Measurements from ENCODE around the gene SV2B.

DNA sequence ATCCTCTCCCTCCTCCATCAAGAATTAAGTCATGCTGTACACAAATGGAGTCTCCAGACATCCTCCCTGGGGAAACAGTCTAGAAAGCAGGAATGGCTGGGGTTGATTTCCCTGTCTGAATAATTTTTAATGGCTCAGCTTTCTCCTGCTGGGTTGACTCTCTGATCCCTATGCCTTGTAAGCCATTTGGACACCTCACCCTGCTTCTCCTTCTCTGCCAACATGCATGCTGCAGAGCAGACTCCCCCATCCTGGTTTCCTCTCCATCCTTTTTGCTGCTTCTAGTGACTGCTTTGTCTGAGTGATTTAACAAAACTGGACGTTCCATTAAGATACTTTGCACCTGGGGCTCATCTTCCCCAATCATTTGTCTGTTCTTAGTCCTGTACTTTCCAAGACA lies 22.2 kb downstream of the SV2B start:
- no peak for TF ChIP-seq POLR2A (IDR thresholded peaks at IDR 0.05)
- TF ChIP-seq, protein P1, sequence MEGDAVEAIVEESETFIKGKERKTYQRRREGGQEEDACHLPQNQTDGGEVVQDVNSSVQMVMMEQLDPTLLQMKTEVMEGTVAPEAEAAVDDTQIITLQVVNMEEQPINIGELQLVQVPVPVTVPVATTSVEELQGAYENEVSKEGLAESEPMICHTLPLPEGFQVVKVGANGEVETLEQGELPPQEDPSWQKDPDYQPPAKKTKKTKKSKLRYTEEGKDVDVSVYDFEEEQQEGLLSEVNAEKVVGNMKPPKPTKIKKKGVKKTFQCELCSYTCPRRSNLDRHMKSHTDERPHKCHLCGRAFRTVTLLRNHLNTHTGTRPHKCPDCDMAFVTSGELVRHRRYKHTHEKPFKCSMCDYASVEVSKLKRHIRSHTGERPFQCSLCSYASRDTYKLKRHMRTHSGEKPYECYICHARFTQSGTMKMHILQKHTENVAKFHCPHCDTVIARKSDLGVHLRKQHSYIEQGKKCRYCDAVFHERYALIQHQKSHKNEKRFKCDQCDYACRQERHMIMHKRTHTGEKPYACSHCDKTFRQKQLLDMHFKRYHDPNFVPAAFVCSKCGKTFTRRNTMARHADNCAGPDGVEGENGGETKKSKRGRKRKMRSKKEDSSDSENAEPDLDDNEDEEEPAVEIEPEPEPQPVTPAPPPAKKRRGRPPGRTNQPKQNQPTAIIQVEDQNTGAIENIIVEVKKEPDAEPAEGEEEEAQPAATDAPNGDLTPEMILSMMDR (IDR thresholded peaks at IDR 0.05), result no peak

All from testis (tissue), 2 donors.